C4-2B (cell line): ENCODE data around the gene TCERG1L.

Experiments used
- CTCF ChIP-seq: fragments of 450-650 bp; conservative IDR thresholded peaks from 2 replicates; pipeline ENCODE4 v1.5.1; 2017; ENCODE audit warnings: mild to moderate bottlenecking
- ZFX ChIP-seq: fragments of 450-650 bp; IDR thresholded peaks from 2 replicates; pipeline ENCODE4 v1.6.1; 2017

DNA sequence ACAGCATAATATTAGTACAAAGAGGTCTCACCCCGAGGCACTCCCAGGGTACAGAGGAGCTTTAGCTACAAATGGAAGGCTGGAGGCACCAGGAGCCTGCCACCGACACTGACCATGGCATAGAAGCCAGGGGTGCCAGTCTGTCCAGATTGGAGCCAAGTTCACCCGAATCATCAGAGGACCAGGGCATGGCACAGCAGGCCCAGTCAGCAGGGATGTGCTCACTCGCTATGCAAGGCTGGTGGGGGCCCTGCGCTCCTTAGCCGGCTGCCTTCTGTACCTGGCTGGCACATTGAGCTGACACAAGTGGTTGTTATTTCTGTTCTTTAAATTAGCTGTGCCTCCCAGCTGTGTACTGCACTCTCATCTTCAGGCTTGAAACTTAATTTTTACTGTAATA is 149.3 kb downstream of the TCERG1L start:
- TF ChIP-seq CTCF (no peak), ZFX (no peak)
